ENCODE measurements around the gene DLGAP1.

DNA sequence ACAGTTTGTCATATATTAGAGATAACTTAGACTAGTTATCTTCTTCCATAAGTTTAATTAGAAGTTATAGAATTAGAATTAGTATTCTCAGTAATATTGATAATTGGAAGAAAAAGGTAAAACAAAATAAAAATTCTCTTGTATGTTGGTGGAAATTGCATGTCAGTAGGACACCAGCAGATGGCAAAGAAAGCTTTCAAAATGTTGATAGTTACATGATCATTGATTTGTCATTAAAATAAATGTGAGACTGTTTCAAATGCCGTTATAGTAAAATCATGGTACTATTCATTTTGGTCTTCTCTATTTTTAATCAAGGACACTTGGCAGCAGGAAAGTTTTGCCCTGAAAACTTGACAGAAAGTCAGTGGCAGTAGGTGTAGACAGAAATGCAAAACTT lies 734.9 kb downstream of the DLGAP1 start:
- TF ChIP-seq, protein P1, sequence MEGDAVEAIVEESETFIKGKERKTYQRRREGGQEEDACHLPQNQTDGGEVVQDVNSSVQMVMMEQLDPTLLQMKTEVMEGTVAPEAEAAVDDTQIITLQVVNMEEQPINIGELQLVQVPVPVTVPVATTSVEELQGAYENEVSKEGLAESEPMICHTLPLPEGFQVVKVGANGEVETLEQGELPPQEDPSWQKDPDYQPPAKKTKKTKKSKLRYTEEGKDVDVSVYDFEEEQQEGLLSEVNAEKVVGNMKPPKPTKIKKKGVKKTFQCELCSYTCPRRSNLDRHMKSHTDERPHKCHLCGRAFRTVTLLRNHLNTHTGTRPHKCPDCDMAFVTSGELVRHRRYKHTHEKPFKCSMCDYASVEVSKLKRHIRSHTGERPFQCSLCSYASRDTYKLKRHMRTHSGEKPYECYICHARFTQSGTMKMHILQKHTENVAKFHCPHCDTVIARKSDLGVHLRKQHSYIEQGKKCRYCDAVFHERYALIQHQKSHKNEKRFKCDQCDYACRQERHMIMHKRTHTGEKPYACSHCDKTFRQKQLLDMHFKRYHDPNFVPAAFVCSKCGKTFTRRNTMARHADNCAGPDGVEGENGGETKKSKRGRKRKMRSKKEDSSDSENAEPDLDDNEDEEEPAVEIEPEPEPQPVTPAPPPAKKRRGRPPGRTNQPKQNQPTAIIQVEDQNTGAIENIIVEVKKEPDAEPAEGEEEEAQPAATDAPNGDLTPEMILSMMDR (IDR thresholded peaks at IDR 0.05; ENCODE audit: low read depth, low read length) = no peak
- TF ChIP-seq MYC (IDR thresholded peaks at IDR 0.05; ENCODE audit: low read depth, low read length) = no peak

Data from NB4 (cell line).